ENCODE results near the gene SMOC1.

The SMOC1 gene

GRCh38 chr14:69943084-69943780, 64.0 kb downstream of the SMOC1 start:
- no peak for DNase-seq

GRCh38 chr14:69945347-69945746, 66.1 kb downstream of the SMOC1 start:
- DNase-seq = no peak

GRCh38 chr14:69945912-69946311, 66.7 kb downstream of the SMOC1 start:
- peak; percentile 70 for DNase-seq

GRCh38 chr14:69948351-69948750, 69.1 kb downstream of the SMOC1 start:
- no peak for DNase-seq

- DNase-seq = no peak
Measured at GRCh38 chr14:69951263-69951662, 72.0 kb downstream of the SMOC1 start.

- DNase-seq = no peak
Measured at GRCh38 chr14:69951935-69952334, 72.7 kb downstream of the SMOC1 start.

GRCh38 chr14:69953266-69953915, 74.2 kb downstream of the SMOC1 start:
- no peak for DNase-seq

- DNase-seq = no peak
Measured at GRCh38 chr14:69955855-69956845, 76.9 kb downstream of the SMOC1 start.

- DNase-seq = no peak
Measured at GRCh38 chr14:69956970-69957369, 77.8 kb downstream of the SMOC1 start.

GRCh38 chr14:69957986-69958385, 78.8 kb downstream of the SMOC1 start:
- DNase-seq = no peak

- DNase-seq = no peak
Measured at GRCh38 chr14:69959136-69959535, 79.9 kb downstream of the SMOC1 start.

- no peak for DNase-seq
Measured at GRCh38 chr14:69960296-69960695, 81.1 kb downstream of the SMOC1 start.

GRCh38 chr14:69963966-69964365, 84.8 kb downstream of the SMOC1 start:
- no peak for DNase-seq

GRCh38 chr14:69964841-69965240, 85.6 kb downstream of the SMOC1 start:
- DNase-seq = no peak

- DNase-seq = no peak
Measured at GRCh38 chr14:69968132-69968531, 88.9 kb downstream of the SMOC1 start.

- no peak for DNase-seq
Measured at GRCh38 chr14:69968681-69969080, 89.5 kb downstream of the SMOC1 start.

- DNase-seq = no peak
Measured at GRCh38 chr14:69972755-69973154, 93.5 kb downstream of the SMOC1 start.

GRCh38 chr14:69973846-69974245, 94.6 kb downstream of the SMOC1 start:
- no peak for DNase-seq

GRCh38 chr14:69979882-69980281, 100.7 kb downstream of the SMOC1 start:
- no peak for DNase-seq

- DNase-seq = peak; percentile 88
Measured at GRCh38 chr14:69980457-69981425, 101.5 kb downstream of the SMOC1 start.

- DNase-seq = no peak
Measured at GRCh38 chr14:69982220-69982839, 103.1 kb downstream of the SMOC1 start.

GRCh38 chr14:69982886-69983285, 103.7 kb downstream of the SMOC1 start:
- DNase-seq = no peak
